GM18868 (cell line): ENCODE measurements around the gene CLDN1.

Experiments used
- ATAC-seq: cut with Tn5 transposase; IDR thresholded peaks from one replicate; pipeline ENCODE4 v1.9.1; 2021; ENCODE audit warnings: mild to moderate bottlenecking, moderate library complexity; ENCODE audit not compliant: unreplicated experiment

CLDN1 gene

GRCh38 chr3:190333961-190334360 is 11.7 kb upstream of the CLDN1 start:
- ATAC-seq, result no peak

GRCh38 chr3:190330936-190331734 is 8.9 kb upstream of the CLDN1 start:
- no peak for ATAC-seq

GRCh38 chr3:190326930-190327329 is 4.7 kb upstream of the CLDN1 start:
- no peak for ATAC-seq

- ATAC-seq, result no peak
These were observed 4.1 kb upstream of the CLDN1 start for GRCh38 chr3:190326361-190326760.

- ATAC-seq, result no peak
These were observed 3.7 kb upstream of the CLDN1 start for GRCh38 chr3:190325923-190326322.

GRCh38 chr3:190323246-190323626 is 990 bp upstream of the CLDN1 start:
- no peak for ATAC-seq

- no peak for ATAC-seq
These were observed 479 bp upstream of the CLDN1 start for GRCh38 chr3:190322604-190323245.

- ATAC-seq, result no peak
These were observed 1.5 kb downstream of the CLDN1 start for GRCh38 chr3:190320594-190321362.

- no peak for ATAC-seq
These were observed 2.6 kb downstream of the CLDN1 start for GRCh38 chr3:190319660-190320059.

- no peak for ATAC-seq
These were observed 3.6 kb downstream of the CLDN1 start for GRCh38 chr3:190318666-190319065.

GRCh38 chr3:190314741-190315140 is 7.5 kb downstream of the CLDN1 start:
- ATAC-seq, result no peak

GRCh38 chr3:190309414-190309813 is 12.8 kb downstream of the CLDN1 start:
- no peak for ATAC-seq

GRCh38 chr3:190308154-190308553 is 14.1 kb downstream of the CLDN1 start:
- ATAC-seq, result no peak

GRCh38 chr3:190307164-190307545 is 15.1 kb downstream of the CLDN1 start:
- ATAC-seq, result no peak

GRCh38 chr3:190306513-190307163 is 15.6 kb downstream of the CLDN1 start:
- no peak for ATAC-seq

GRCh38 chr3:190306026-190306425 is 16.2 kb downstream of the CLDN1 start:
- ATAC-seq, result no peak

GRCh38 chr3:190305406-190305805 is 16.8 kb downstream of the CLDN1 start:
- ATAC-seq, result no peak

- no peak for ATAC-seq
These were observed 18.4 kb downstream of the CLDN1 start for GRCh38 chr3:190303884-190304283.

- no peak for ATAC-seq
These were observed 19.9 kb downstream of the CLDN1 start for GRCh38 chr3:190302212-190302867.

- ATAC-seq, result no peak
These were observed 20.7 kb downstream of the CLDN1 start for GRCh38 chr3:190301591-190301990.

GRCh38 chr3:190299969-190300368 is 22.3 kb downstream of the CLDN1 start:
- ATAC-seq, result no peak
